Left lung (tissue), 10 donors: ENCODE results near the gene LRP5. TPM values are rescaled to one million over a fixed set of nuclear protein-coding genes. Genes with fewer than 3 reads are reported as not detected.
A peak's percentile ranks its signal among the peaks of the same experiment; 100 is the strongest.
"Not testable (repeated sequence)": the region's sequence is repeated elsewhere in the genome, so short reads cannot be mapped to it uniquely, and the experiment has no call there.

ENCODE experiments used
- ATAC-seq: fragments of 200-7000 bp; cut with Tn5 transposase; one replicate; pipeline ENCODE4 v1.9.1; 2020; ENCODE audit warnings: moderate library complexity
- DNase-seq, 4 donors: peaks; one replicate each; pipeline ENCODE4 v3.0.0-alpha.2; 2013 to 2020
- H3K27ac ChIP-seq, 2 donors: fragments of 200-600 bp; sonication (generic) in 1 of 2; one replicate each; pipeline versions ENCODE4 v1.5.0 to v1.8.0; 2020 to 2021
- H3K27me3 ChIP-seq, 2 donors: fragments of 200-600 bp; sonication (generic) in 1 of 2; one replicate each; pipeline versions ENCODE4 v1.5.0 to v1.8.0; 2020 to 2021
- H3K36me3 ChIP-seq, 2 donors: fragments of 200-600 bp; sonication (generic) in 1 of 2; one replicate each; pipeline versions ENCODE4 v1.5.0 to v1.8.0; 2020 to 2021
- H3K4me1 ChIP-seq, 2 donors: fragments of 200-600 bp; one replicate each; pipeline ENCODE4 v1.8.0; 2021
- H3K4me3 ChIP-seq, 2 donors: fragments of 200-600 bp; sonication (generic) in 1 of 2; one replicate each; pipeline versions ENCODE4 v1.5.0 to v1.8.0; 2020 to 2021; ENCODE audit warnings: mild to moderate bottlenecking in 1 of 2
- H3K9me3 ChIP-seq, 2 donors: fragments of 200-600 bp; sonication (generic) in 1 of 2; one replicate each; pipeline versions ENCODE4 v1.5.0 to v1.8.0; 2020 to 2021
- intact Hi-C, 2 donors: fragments of 100-400 bp; cut with DNase I; formaldehyde crosslinking; loops; one replicate each; pipeline versions ENCODE4 v1.11.2 to v1.14.2; 2022
- polyA plus RNA-seq, 6 donors: library from polyadenylated mRNA; unstranded; fragments of 120-200 nt; gene quantifications; one replicate each; pipeline ENCODE4 v1.2.1, GENCODE V29; 2013; ENCODE audit not compliant: insufficient read length in 6 of 6
- total RNA-seq, 2 donors: library from RNA; stranded (reverse); fragmentation: NEBNext Ultra II Directional; extraction: Animal tissue kit (Norgen Biotek cat#: 25700); gene quantifications; one replicate each; pipeline ENCODE4 v1.2.1, GENCODE V29; 2021
- TF ChIP-seq, protein P1 (sequence below), 2 donors: fragments of 200-600 bp; sonication (generic) in 1 of 2; IDR thresholded peaks; one replicate each; pipeline versions ENCODE4 v1.5.0 to v1.8.0; 2021; ENCODE audit warnings: antibody characterized with exemption in 2 of 2
- donor health status: DM: no; HTN: yes; CAD: no.
- donor health status: DM: no; HTN: no; CAD: no.

The LRP5 gene
- total and polyA plus RNA-seq, 8 donors = 48.9 to 71.9 (median 57.4) TPM

DNA sequence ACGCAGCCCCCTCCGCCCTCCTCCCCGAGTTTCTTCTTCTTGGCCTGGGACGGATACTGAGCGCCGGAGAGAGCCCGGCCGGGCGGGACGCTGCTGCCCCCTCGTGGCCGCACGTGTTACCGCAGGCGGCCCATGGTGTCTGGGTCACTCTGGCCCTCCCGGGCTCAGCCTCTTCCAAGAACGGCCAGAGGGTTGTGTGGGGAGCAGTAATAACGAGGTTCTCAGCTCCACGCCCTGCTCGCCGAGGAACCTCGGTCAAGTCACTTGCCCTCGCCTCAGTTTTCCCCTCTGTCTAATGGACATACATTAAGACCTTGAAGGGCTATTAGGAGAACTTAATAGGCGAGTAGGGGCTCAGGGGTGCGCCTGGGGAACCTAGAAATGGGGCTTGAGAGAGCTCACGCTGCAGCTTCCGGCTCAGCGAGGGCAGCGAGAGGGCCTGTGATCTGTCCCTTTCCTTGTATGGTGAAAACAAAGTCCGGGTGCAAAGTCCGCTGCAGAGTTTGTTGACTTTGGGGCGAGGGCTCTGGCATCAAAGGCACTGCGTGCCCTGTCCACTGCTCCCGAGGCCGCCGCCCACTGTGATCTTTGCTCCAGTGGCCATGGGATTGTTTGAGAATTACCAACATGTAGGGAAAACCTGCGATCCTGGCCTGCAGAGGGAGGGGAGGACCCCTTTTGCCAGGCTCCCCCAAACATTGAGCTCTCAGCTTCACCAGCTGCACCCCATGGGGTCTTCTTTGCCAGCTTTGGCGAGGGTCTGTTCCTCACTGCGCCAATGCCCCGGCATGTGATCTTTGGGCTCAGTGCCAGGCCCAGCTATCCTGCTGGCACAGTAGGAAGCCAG, 14.4 kb upstream of the LRP5 start:
- H3K27me3 ChIP-seq = no peaks in the 10 kb centered on the region
- H3K27ac ChIP-seq = no peak overlapping the region
- TF ChIP-seq, protein P1, sequence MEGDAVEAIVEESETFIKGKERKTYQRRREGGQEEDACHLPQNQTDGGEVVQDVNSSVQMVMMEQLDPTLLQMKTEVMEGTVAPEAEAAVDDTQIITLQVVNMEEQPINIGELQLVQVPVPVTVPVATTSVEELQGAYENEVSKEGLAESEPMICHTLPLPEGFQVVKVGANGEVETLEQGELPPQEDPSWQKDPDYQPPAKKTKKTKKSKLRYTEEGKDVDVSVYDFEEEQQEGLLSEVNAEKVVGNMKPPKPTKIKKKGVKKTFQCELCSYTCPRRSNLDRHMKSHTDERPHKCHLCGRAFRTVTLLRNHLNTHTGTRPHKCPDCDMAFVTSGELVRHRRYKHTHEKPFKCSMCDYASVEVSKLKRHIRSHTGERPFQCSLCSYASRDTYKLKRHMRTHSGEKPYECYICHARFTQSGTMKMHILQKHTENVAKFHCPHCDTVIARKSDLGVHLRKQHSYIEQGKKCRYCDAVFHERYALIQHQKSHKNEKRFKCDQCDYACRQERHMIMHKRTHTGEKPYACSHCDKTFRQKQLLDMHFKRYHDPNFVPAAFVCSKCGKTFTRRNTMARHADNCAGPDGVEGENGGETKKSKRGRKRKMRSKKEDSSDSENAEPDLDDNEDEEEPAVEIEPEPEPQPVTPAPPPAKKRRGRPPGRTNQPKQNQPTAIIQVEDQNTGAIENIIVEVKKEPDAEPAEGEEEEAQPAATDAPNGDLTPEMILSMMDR (IDR thresholded peaks at IDR 0.05) = peak; percentile 98 to 99
- H3K4me1 ChIP-seq = peaks cover 3 to 18% of the 10 kb centered on the region in 2 donors
- intact Hi-C loops = loop anchor here in 1 of 2 donors (5.0 kb wide), 1 partner anchor 41 kb away; no protein-coding TSS in a partner anchor
- peak; percentile 100 for ATAC-seq
- H3K36me3 ChIP-seq = no peaks in the 10 kb centered on the region
- H3K9me3 ChIP-seq = no peaks in the 10 kb centered on the region
- peak; percentile 56 to 97 (median 79) for DNase-seq
- no peak overlapping the region for H3K4me3 ChIP-seq

DNA sequence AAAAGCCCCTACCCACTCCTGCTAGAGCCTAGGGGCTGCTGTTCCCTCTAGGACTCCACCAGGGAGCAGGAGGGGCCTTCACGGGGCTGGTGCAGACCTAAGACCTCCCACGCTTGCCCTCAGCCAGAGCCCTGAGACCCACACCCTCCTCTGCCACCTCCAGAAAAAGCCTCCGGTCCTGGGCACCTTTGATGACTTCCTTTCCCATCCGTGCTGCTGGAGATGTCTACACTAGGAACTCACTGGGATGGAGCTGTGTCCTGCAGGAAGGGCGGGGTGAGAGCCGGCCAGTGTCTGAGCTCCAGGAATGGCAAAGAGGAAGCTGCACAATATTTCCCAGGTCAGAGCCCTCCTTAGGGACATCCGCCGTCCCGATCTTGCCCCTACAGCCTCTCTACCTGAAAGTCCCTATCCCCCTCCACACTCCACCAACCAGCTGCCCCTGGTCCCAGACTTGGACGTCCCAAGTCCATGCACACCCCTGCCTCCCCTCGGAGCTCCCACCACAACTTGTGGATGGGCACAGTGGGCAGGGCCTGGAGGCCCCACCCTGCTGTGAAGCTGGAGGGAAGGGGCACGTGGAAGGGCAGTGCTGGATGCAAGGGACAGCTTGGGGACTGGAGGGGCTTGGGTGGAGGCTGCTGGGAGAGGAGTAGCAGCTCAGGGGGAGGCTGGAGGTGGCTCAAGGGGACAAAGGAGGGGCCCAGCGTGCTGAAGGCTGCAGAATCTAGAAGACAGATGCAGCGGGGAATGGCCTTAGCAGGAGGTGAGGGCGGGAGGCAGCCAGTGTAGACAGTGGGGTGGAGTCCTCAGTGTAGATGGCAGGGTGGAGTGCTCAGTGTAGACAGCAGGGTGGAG, 13.5 kb upstream of the LRP5 start:
- no peak for DNase-seq
- no peak overlapping the region for H3K4me3 ChIP-seq
- intact Hi-C loops = loop anchor here in 1 of 2 donors (5.0 kb wide), 1 partner anchor 42 kb away; no protein-coding TSS in a partner anchor
- ATAC-seq = no peak
- H3K27me3 ChIP-seq = no peaks in the 10 kb centered on the region
- peaks cover 3 to 23% of the 10 kb centered on the region in 2 donors for H3K4me1 ChIP-seq
- H3K27ac ChIP-seq = no peak overlapping the region
- H3K9me3 ChIP-seq = no peaks in the 10 kb centered on the region
- TF ChIP-seq, protein P1 (IDR thresholded peaks at IDR 0.05) = no peak
- H3K36me3 ChIP-seq = no peaks in the 10 kb centered on the region

DNA sequence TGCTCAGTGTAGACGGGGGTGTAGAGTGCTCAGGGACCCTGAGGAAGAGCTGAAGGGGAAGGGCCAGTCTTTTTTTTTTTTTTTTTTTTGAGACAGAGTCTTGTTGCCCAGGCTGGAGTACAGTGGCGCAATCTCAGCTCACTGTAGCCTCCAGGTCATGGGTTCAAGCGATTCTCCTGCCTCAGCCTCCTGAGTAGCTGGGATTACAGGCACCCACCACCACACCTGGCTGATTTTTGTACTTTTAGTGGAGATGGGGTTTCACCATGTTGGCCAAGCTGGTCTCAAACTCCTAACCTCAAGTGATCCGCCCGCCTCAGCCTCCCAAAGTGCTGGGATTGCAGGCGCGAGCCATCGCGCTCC, 12.9 kb upstream of the LRP5 start:
- not testable (repeated sequence) for H3K36me3 ChIP-seq, H3K27ac ChIP-seq, ATAC-seq, H3K9me3 ChIP-seq, H3K27me3 ChIP-seq, DNase-seq, H3K4me3 ChIP-seq
- H3K4me1 ChIP-seq = peaks cover 3 to 23% of the 10 kb centered on the region in 2 donors
- intact Hi-C loops = loop anchor here in 1 of 2 donors (5.0 kb wide), 1 partner anchor 42 kb away; no protein-coding TSS in a partner anchor

DNA sequence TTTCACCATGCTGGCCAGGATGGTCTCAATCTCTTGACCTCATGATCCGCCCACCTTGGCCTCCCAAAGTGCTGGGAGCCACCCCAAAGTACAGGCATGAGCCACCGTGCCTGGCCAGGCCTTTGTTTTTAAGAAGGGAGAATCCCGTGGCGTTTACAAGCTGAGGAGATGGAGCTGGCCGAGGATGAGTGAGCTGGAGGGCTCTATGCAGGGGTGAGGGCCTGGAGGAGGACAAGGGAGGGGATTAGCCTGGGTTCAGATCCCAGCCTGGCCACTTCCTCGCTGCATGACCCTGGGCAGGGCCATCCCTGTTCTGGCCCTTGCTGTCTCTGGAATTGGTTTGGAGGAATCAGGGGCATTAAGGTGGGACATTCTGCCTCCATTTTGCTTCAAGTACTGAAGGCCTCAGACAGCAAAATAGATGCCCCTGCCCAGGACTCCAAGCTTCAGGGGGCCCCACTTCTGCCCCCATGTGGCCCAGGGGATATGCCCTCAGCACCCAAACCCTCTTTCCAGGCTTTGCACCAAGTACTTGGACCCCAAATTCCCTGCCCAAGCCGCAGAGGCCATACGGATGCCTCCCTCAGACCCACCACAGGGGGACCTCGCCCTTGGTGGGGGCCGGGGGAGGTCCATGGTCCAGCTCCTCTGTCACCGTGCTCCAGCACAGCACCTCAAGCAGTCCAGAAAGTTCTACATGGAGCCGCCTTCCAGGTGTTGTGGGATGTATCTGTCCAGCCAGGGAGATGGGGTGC, 12.1 kb upstream of the LRP5 start:
- no peak for DNase-seq
- Histone ChIP-seq H3K27ac (no peak overlapping the region), H3K4me3 (no peak overlapping the region), H3K36me3 (no peaks in the 10 kb centered on the region), H3K27me3 (no peaks in the 10 kb centered on the region), H3K9me3 (no peaks in the 10 kb centered on the region), H3K4me1 (peaks cover 3 to 23% of the 10 kb centered on the region in 2 donors)
- TF ChIP-seq, protein P1 (IDR thresholded peaks at IDR 0.05) = no peak
- intact Hi-C loops = no loop called here
- no peak for ATAC-seq

DNA sequence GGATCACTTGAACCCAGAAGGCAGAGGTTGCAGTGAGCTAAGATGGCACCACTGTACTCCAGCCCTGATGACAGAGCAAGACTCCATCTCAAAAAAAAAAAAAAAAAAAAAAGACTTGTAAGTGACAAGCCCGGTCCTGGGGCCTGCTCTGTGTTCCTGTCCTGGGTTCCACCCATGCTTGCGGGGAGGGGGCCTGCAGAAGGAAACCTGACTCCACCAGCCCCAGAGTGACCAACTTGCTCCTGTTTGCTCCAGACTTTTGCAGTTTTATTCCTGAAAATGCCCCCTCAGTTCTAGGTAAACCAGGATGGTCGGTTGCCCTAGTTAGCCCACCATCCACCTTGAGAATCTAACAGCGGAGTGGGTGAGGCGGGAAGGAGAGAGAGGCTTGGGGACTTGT, 10.1 kb upstream of the LRP5 start:
- no peaks in the 10 kb centered on the region for H3K27me3 ChIP-seq
- TF ChIP-seq, protein P1 (IDR thresholded peaks at IDR 0.05) = no peak
- H3K36me3 ChIP-seq = no peaks in the 10 kb centered on the region
- no peak overlapping the region for H3K27ac ChIP-seq
- intact Hi-C loops = no loop called here
- no peaks in the 10 kb centered on the region for H3K9me3 ChIP-seq
- ATAC-seq = no peak
- H3K4me3 ChIP-seq = no peak overlapping the region
- DNase-seq = no peak
- H3K4me1 ChIP-seq = peaks cover 3 to 23% of the 10 kb centered on the region in 2 donors
